ENCODE results near the gene RPS3. TPM values are rescaled to one million over a fixed set of nuclear protein-coding genes. Genes with fewer than 3 reads are reported as not detected.
"Not testable (repeated sequence)": the region's sequence is repeated elsewhere in the genome, so short reads cannot be mapped to it uniquely, and the experiment has no call there.

The RPS3 gene
- total RNA-seq, 4 donors from 2014 or later, result 572 to 979 (median 746) TPM

- Histone ChIP-seq H3K36me3 (no peaks in the 10 kb centered on the region), H3K27me3 (no peaks in the 10 kb centered on the region), H3K4me3 (no peak overlapping the region), H3K9me3 (no peaks in the 10 kb centered on the region), H3K27ac (no peak overlapping the region), H3K4me1 (no peaks in the 10 kb centered on the region)
- in situ Hi-C loops (cut with MboI; ENCODE audit: low sequenced_read_pairs in 4 of 4), result no loop called here
- TF ChIP-seq, protein P1, sequence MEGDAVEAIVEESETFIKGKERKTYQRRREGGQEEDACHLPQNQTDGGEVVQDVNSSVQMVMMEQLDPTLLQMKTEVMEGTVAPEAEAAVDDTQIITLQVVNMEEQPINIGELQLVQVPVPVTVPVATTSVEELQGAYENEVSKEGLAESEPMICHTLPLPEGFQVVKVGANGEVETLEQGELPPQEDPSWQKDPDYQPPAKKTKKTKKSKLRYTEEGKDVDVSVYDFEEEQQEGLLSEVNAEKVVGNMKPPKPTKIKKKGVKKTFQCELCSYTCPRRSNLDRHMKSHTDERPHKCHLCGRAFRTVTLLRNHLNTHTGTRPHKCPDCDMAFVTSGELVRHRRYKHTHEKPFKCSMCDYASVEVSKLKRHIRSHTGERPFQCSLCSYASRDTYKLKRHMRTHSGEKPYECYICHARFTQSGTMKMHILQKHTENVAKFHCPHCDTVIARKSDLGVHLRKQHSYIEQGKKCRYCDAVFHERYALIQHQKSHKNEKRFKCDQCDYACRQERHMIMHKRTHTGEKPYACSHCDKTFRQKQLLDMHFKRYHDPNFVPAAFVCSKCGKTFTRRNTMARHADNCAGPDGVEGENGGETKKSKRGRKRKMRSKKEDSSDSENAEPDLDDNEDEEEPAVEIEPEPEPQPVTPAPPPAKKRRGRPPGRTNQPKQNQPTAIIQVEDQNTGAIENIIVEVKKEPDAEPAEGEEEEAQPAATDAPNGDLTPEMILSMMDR (IDR thresholded peaks at IDR 0.05 in 4 of 5, conservative IDR thresholded peaks at IDR 0.05 in 1 of 5), result no peak
- no peak for TF ChIP-seq POLR2A (IDR thresholded peaks at IDR 0.05)
- DNase-seq (no peak), ATAC-seq (no peak)
- intact Hi-C loops (cut with DNase I; ENCODE audit: low total_unique reads), result no loop called here
Observed at GRCh38 chr11:75376175-75376574, 23.1 kb upstream of the RPS3 start.

DNA sequence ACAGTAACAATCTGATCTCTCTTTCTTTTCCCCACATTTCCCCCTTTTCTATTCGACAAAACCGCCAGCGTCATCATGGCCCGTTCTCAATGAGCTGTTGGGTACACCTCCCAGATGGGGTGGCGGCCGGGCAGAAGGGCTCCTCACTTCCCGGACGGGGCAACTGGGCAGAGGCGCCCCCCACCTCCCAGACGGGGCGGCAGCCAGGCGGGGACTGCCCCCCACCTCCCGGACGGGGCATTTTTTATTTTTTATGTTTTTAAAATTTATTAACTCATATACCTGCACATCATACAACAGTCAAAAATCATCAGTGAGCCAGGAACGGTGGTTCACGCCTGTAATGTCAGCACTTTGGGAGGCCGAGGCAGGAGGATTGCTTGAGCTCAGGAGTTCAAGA, 20.5 kb upstream of the RPS3 start:
- H3K27me3 ChIP-seq; in situ Hi-C loops (cut with MboI; ENCODE audit: low sequenced_read_pairs in 4 of 4); ATAC-seq; H3K4me3 ChIP-seq; H3K36me3 ChIP-seq; intact Hi-C loops (cut with DNase I; ENCODE audit: low total_unique reads); H3K9me3 ChIP-seq; H3K27ac ChIP-seq; H3K4me1 ChIP-seq; DNase-seq: not testable (repeated sequence)

DNA sequence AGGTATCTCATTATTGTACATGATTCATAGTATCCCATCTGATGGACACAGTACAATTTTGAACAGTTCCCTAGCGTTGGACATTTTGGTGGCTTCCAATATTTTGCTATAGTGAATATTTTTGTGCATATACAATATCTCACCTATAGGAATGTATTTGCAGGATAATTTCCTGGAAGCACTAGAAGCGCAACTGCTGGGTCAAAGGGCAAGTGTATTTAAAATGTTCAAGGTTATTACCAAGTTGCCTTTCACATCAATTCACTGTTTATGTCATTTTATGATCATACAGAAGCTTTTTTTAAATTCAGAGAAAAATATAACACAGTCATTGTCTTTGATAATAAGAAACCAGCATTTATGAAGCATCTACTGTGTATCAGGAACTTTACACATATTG, 19.1 kb upstream of the RPS3 start:
- Histone ChIP-seq H3K36me3 (no peaks in the 10 kb centered on the region), H3K27me3 (no peaks in the 10 kb centered on the region), H3K4me3 (no peak overlapping the region), H3K4me1 (no peaks in the 10 kb centered on the region), H3K27ac (no peak overlapping the region), H3K9me3 (no peaks in the 10 kb centered on the region)
- intact Hi-C loops (cut with DNase I; ENCODE audit: low total_unique reads), result no loop called here
- DNase-seq (no peak), ATAC-seq (no peak)
- no peak for TF ChIP-seq POLR2A (IDR thresholded peaks at IDR 0.05)
- TF ChIP-seq, protein P1 (IDR thresholded peaks at IDR 0.05 in 4 of 5, conservative IDR thresholded peaks at IDR 0.05 in 1 of 5), result no peak
- in situ Hi-C loops (cut with MboI; ENCODE audit: low sequenced_read_pairs in 4 of 4), result loop anchor here in 3 of 4 donors (5.0 kb wide), 3 partner anchors 53 to 103 kb away; no protein-coding TSS in a partner anchor

- in situ Hi-C loops (cut with MboI; ENCODE audit: low sequenced_read_pairs in 4 of 4) (loop anchor here in 3 of 4 donors (5.0 kb wide), 3 partner anchors 54 to 104 kb away; no protein-coding TSS in a partner anchor), intact Hi-C loops (cut with DNase I; ENCODE audit: low total_unique reads) (no loop called here)
- TF ChIP-seq, protein P1 (IDR thresholded peaks at IDR 0.05 in 4 of 5, conservative IDR thresholded peaks at IDR 0.05 in 1 of 5), result no peak
- no peak for TF ChIP-seq POLR2A (IDR thresholded peaks at IDR 0.05)
- Histone ChIP-seq H3K9me3 (no peaks in the 10 kb centered on the region), H3K27ac (no peak overlapping the region), H3K36me3 (no peaks in the 10 kb centered on the region), H3K4me1 (no peaks in the 10 kb centered on the region), H3K27me3 (no peaks in the 10 kb centered on the region), H3K4me3 (no peak overlapping the region)
- DNase-seq (no peak), ATAC-seq (no peak)
Observed at GRCh38 chr11:75380716-75381420, 18.4 kb upstream of the RPS3 start.

- DNase-seq (no peak), ATAC-seq (no peak)
- no peaks in the 10 kb centered on the region for H3K36me3 ChIP-seq
- in situ Hi-C loops (cut with MboI; ENCODE audit: low sequenced_read_pairs in 4 of 4) (loop anchor here in 3 of 4 donors (5.0 kb wide), 3 partner anchors 56 to 106 kb away; no protein-coding TSS in a partner anchor), intact Hi-C loops (cut with DNase I; ENCODE audit: low total_unique reads) (no loop called here)
- H3K9me3 ChIP-seq, result no peaks in the 10 kb centered on the region
- TF ChIP-seq, protein P1 (IDR thresholded peaks at IDR 0.05 in 4 of 5, conservative IDR thresholded peaks at IDR 0.05 in 1 of 5), result no peak
- TF ChIP-seq POLR2A (IDR thresholded peaks at IDR 0.05), result no peak
- no peak overlapping the region for H3K27ac ChIP-seq
- H3K27me3 ChIP-seq, result no peaks in the 10 kb centered on the region
- H3K4me1 ChIP-seq, result no peaks in the 10 kb centered on the region
- H3K4me3 ChIP-seq, result no peak overlapping the region
Observed at GRCh38 chr11:75383246-75383645, 16.1 kb upstream of the RPS3 start.
